ENCODE measurements around the gene ABCA7.

Gene ABCA7

GRCh38 chr19:1082928-1083816, 43.3 kb downstream of the ABCA7 start:
- intact Hi-C loops (cut with DNase I), result no loop called here
- no peak for DNase-seq

- intact Hi-C loops (cut with DNase I), result no loop called here
- DNase-seq, result peak in 1 of 10 donors; percentile 61
These were observed 44.3 kb downstream of the ABCA7 start for GRCh38 chr19:1084024-1084868.

- intact Hi-C loops (cut with DNase I), result no loop called here
- no peak for DNase-seq
These were observed 45.2 kb downstream of the ABCA7 start for GRCh38 chr19:1085053-1085658.

GRCh38 chr19:1085676-1086442, 46.0 kb downstream of the ABCA7 start:
- intact Hi-C loops (cut with DNase I), result no loop called here
- DNase-seq, result peak in 1 of 10 donors; percentile 27

DNA sequence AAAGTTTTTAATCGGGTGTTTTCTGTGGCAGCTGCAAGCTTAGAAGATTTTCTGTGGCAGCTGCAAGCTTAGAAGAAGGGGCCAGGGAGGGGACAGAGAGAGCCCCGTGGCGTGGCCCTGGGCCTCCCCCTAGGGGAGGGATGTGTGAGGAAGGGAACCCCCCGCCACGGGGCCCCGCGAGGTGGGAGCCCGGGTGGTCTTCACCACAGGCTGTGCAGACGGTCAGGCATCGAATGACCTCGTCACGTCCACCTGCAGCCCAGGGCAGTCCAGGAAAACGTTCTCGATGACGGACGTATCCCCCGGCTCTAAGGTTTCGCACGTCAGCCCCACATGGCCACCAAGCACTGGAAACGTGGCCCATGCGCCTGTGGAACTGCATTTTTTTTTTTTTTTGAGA, 46.7 kb downstream of the ABCA7 start:
- DNase-seq, result no peak
- intact Hi-C loops (cut with DNase I), result no loop called here

DNA sequence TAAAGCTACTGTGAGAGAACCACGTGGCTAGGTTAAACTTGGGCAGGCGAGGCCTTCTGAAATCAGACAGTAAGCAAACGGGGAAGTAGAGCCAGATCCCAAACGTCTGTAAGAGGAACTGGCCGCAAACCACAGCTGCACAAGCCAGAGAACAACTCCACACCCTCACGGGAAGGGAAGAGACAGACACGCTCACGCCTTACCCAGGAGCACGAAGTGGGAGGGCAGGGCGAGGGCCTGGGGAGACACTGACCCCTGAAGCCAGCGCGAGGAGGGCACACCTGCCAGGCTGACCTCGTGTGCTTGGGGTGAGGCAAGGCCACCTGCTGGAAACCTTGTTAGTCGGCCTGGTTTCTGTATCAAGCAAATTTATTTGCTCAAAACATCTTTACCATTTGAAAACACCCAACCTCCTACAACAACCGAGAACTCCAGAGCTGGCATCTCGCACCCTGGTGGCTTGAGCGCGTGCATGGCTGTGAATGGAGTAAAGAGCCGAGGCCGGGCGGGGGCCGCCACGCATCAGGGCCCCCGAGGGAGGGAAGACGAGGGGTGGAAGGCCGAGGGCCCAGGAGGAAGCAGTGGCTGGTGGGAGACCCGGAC, 48.0 kb downstream of the ABCA7 start:
- peak in 2 of 10 donors; percentile 28 to 48 for DNase-seq
- intact Hi-C loops (cut with DNase I), result no loop called here

GRCh38 chr19:1088416-1089010, 48.6 kb downstream of the ABCA7 start:
- intact Hi-C loops (cut with DNase I), result no loop called here
- no peak for DNase-seq

- intact Hi-C loops (cut with DNase I), result no loop called here
- DNase-seq, result no peak
These were observed 49.3 kb downstream of the ABCA7 start for GRCh38 chr19:1089126-1089771.

DNA sequence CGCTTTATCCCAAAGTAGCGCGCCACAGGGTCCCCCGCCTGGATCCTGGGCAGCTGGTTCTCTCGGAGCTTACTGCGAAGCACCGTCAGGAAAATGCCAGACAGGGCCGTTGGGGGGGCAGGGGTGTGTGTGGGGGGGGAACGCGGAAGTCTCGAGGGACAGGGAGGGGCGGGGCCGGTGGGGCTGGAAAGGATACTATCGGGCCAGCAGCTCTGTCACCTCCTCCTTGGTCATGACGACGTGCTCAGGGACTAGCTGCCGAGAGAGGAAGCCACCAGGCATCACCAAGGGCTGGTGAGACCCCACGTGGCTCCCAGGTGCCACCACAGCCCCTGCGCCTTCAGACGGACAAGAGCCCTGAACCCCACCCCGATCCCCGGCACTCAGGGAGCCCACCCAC, 50.0 kb downstream of the ABCA7 start:
- intact Hi-C loops (cut with DNase I), result loop anchor here (10.0 kb wide), 1 partner anchor 45 kb away; the partner anchor contains the start of gene ABCA7
- DNase-seq, result no peak

GRCh38 chr19:1090731-1091543, 51.0 kb downstream of the ABCA7 start:
- peak in 2 of 10 donors; percentile 21 to 83 for DNase-seq
- intact Hi-C loops (cut with DNase I), result loop anchor here (10.0 kb wide), 1 partner anchor 46 kb away; the partner anchor contains the start of gene ABCA7

- DNase-seq, result peak in 1 of 10 donors; percentile 20
- intact Hi-C loops (cut with DNase I), result loop anchor here (10.0 kb wide), 1 partner anchor 47 kb away; the partner anchor contains the start of gene ABCA7
These were observed 51.8 kb downstream of the ABCA7 start for GRCh38 chr19:1091544-1092175.

DNA sequence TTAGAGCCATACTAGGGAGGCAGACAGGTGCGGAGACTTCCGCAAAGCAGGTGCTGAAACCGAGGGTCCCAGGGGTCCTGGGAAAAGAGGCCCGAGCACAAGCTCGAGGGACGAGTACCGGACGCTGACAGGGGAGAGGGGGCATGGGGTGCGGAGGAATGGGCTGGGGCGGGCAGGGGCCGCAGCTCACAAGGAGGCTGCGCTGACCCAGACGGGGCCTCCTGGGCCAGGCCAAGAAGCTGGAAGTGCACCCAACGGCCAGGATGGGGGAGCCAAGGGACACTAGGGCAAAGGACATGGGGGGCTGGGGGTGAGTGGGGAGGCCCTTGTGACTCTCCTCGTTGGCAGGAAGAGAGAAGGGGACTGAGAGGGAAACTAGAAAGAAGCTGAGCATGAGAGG, 53.4 kb downstream of the ABCA7 start:
- intact Hi-C loops (cut with DNase I), result loop anchor here (10.0 kb wide), 1 partner anchor 49 kb away; the partner anchor contains the start of gene ABCA7
- no peak for DNase-seq

DNA sequence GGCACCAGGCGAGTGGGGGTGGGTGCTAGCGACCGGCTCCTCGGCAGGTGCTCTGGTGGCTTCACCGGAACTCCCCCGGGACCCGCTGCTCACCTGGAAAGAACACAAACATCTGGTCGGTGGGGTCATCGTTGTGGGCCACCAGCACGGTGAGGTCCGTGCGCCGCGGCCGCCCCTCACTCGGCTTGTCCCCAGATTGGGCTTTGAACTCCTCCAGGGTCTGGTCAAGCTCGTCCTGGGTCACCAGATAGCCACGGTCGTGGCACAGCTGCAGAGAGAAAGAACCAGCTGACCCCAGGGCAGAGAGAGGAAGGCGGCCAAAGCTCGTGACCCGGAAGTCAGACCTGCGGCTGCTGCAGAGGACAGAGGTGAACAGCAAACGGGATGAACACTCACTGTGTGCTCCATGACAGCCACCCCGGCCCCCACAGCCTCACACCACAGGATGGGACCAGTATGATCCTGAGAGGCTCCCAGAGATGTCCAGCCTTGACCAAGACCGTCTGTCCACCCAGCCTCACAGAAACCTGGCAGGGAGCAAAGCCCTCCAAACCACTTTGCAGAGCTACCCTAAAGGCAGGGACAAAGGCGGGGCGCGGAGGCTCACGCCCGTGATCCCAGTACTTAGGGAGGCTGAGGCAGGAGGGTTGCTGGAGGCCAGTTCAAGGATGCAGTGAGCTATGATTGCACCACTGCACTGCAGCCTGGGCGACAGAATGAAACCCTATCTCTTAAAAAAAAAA, 54.1 kb downstream of the ABCA7 start:
- intact Hi-C loops (cut with DNase I), result loop anchor here (10.0 kb wide), 1 partner anchor 49 kb away; the partner anchor contains the start of gene ABCA7

GRCh38 chr19:1094655-1094977, 54.7 kb downstream of the ABCA7 start:
- DNase-seq, result no peak
- intact Hi-C loops (cut with DNase I), result loop anchor here (10.0 kb wide), 1 partner anchor 50 kb away; the partner anchor contains the start of gene ABCA7

More for the DNA sequence above, 54.1 kb downstream of the ABCA7 start:
- no peak for DNase-seq

DNA sequence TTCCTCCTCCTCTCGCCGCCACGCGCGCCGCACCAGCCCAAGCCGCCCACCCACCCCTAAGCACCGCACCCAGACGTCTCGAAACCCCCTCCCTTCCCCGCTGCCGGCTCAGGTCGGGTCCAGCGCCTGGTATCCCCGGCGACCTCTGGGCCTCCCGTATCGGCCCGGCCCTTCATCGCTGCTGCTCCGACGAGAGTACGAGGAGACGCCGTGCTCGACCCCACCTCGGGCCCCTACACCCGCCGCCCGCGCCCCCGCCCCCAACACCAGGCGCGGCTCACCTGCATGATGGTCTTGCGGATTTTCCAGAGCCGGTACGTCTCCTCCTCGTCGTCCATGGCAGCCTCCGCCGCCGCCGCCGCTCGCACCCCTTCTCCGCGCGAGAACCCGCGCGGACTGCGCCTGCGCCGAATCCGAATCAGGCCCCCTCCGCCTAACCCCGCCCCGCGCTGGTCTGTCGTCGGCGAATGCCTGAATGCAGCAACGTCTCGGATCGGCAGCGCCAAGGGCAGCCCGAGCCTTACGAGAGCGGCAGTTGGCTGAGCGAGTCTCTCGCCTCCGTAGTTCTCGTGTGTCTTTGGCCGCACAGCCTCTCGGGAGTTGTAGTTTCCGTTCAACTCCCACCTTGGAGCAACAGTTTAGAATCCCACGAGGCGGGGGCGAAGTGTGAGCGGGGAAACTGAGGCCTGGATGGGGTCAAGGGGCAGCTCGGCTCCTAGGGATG, 55.2 kb downstream of the ABCA7 start, which contains the start of gene POLR2E:
Gene POLR2E, minus strand, starts transcription at position 398 of the 724 bp plus-strand sequence. Its CDS starts 60 bp downstream, at position 338.
- intact Hi-C loops (cut with DNase I), result loop anchor here (10.0 kb wide), 1 partner anchor 50 kb away; the partner anchor contains the start of gene ABCA7
- DNase-seq, result peak; percentile 98 to 100 (median 99)

DNA sequence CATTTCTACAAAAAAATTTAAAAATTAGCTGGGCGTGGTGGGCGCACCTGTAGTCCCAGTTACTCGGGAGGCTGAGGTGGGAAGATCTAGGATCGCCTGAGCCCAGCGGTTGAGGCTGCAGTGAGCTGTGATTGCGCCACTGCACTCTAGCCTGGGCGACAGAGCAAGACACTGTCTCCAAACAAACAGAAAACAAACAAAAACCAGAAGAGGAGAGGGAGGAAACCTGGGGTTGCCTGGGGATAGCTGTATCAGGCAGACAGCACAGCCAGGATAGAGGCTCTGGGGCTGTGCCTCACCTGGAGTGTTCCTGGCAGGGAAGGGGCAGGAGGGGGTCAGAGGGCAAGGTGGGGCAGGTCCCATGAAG, 57.9 kb downstream of the ABCA7 start:
- DNase-seq, result no peak
- intact Hi-C loops (cut with DNase I), result loop anchor here (10.0 kb wide), 1 partner anchor 53 kb away; the partner anchor contains the start of gene ABCA7

Measured in posterior cingulate gyrus (tissue), 11 donors.